Measurements from ENCODE around the gene PAX7. TPM values are rescaled to one million over a fixed set of nuclear protein-coding genes. Genes with fewer than 3 reads are reported as not detected.

PAX7 gene
- total RNA-seq, 1 donor from 2014 or later: 0.05 TPM

GRCh38 chr1:18734461-18735223, 104.0 kb downstream of the PAX7 start:
- no peaks in the 10 kb centered on the region for H4K20me1 ChIP-seq (ENCODE audit: insufficient read depth, low read length)
- no peaks in the 10 kb centered on the region for H3K36me3 Mint-ChIP-seq (ENCODE audit: low read depth, unreplicated experiment)
- peaks cover 3% of the 10 kb centered on the region for H3K27me3 ChIP-seq (ENCODE audit: insufficient read depth, low read length)
- TF ChIP-seq CTCF (IDR thresholded peaks at IDR 0.05; ENCODE audit: insufficient read depth, low read depth, low read length): no peak
- no peak for TF ChIP-seq EZH2 (IDR thresholded peaks at IDR 0.05; ENCODE audit: insufficient read depth, low read length)
- no peaks in the 10 kb centered on the region for H3K4me1 Mint-ChIP-seq (ENCODE audit: low read depth, unreplicated experiment)
- no peaks in the 10 kb centered on the region for H3K9me3 ChIP-seq (ENCODE audit: insufficient read depth, low read depth, low read length)
- no peak overlapping the region for H2AFZ ChIP-seq (ENCODE audit: low read depth, low read length)
- H3K9me3 Mint-ChIP-seq (ENCODE audit: unreplicated experiment): no peaks in the 10 kb centered on the region
- H3K4me1 ChIP-seq (ENCODE audit: insufficient read depth, low read length): no peaks in the 10 kb centered on the region
- no peaks in the 10 kb centered on the region for H3K79me2 ChIP-seq (ENCODE audit: insufficient read depth, low read length)
- FAIRE-seq (no peak), DNase-seq (ENCODE audit: low read depth) (no peak)
- H3K27ac ChIP-seq (ENCODE audit: low read depth, low read length): no peak overlapping the region
- no peak overlapping the region for H3K4me3 ChIP-seq (ENCODE audit: insufficient read depth, low read depth, low read length)
- H3K36me3 ChIP-seq (ENCODE audit: insufficient read depth, low read length): no peaks in the 10 kb centered on the region
- no peak overlapping the region for H3K4me2 ChIP-seq (ENCODE audit: low read length)
- no peak overlapping the region for H3K9ac ChIP-seq (ENCODE audit: low read length)
- no peak overlapping the region for H3K4me3 Mint-ChIP-seq (ENCODE audit: unreplicated experiment)
- H3K27ac Mint-ChIP-seq (ENCODE audit: unreplicated experiment): no peak overlapping the region
- H3K27me3 Mint-ChIP-seq (ENCODE audit: low read depth, unreplicated experiment): peaks cover 53% of the 10 kb centered on the region

- Histone ChIP-seq H3K4me1 (ENCODE audit: insufficient read depth, low read length) (no peaks in the 10 kb centered on the region), H3K4me3 (ENCODE audit: insufficient read depth, low read depth, low read length) (no peak overlapping the region), H3K79me2 (ENCODE audit: insufficient read depth, low read length) (no peaks in the 10 kb centered on the region), H3K9me3 (ENCODE audit: insufficient read depth, low read depth, low read length) (no peaks in the 10 kb centered on the region), H2AFZ (ENCODE audit: low read depth, low read length) (no peak overlapping the region), H3K27ac (ENCODE audit: low read depth, low read length) (no peak overlapping the region), H4K20me1 (ENCODE audit: insufficient read depth, low read length) (no peaks in the 10 kb centered on the region), H3K9ac (ENCODE audit: low read length) (no peak overlapping the region), H3K4me2 (ENCODE audit: low read length) (no peak overlapping the region), H3K27me3 (ENCODE audit: insufficient read depth, low read length) (peaks cover 5% of the 10 kb centered on the region), H3K36me3 (ENCODE audit: insufficient read depth, low read length) (no peaks in the 10 kb centered on the region)
- FAIRE-seq: no peak
- peaks cover 56% of the 10 kb centered on the region for H3K27me3 Mint-ChIP-seq (ENCODE audit: low read depth, unreplicated experiment)
- no peaks in the 10 kb centered on the region for H3K9me3 Mint-ChIP-seq (ENCODE audit: unreplicated experiment)
- H3K4me3 Mint-ChIP-seq (ENCODE audit: unreplicated experiment): no peak overlapping the region
- H3K27ac Mint-ChIP-seq (ENCODE audit: unreplicated experiment): no peak overlapping the region
- no peaks in the 10 kb centered on the region for H3K4me1 Mint-ChIP-seq (ENCODE audit: low read depth, unreplicated experiment)
- no peak for DNase-seq (ENCODE audit: low read depth)
- TF ChIP-seq EZH2 (IDR thresholded peaks at IDR 0.05; ENCODE audit: insufficient read depth, low read length) (no peak), CTCF (IDR thresholded peaks at IDR 0.05; ENCODE audit: insufficient read depth, low read depth, low read length) (no peak)
- H3K36me3 Mint-ChIP-seq (ENCODE audit: low read depth, unreplicated experiment): no peaks in the 10 kb centered on the region
These were observed 104.8 kb downstream of the PAX7 start for GRCh38 chr1:18735224-18735997.

All from astrocyte (in vitro differentiated cells and primary cell).